Suprapubic skin (tissue), 4 donors: ENCODE data around the gene NCBP2. TPM values are rescaled to one million over a fixed set of nuclear protein-coding genes. Genes with fewer than 3 reads are reported as not detected.

Experiments
- DNase-seq, 2 donors: peaks; one replicate each; pipeline ENCODE4 v3.0.0-alpha.2; 2019; ENCODE audit warnings: low spot score in 2 of 2
- H3K27ac ChIP-seq: fragments of 200-600 bp; sonication (generic); one replicate; pipeline ENCODE4 v1.5.1; 2019
- H3K27me3 ChIP-seq: fragments of 200-600 bp; sonication (generic); one replicate; pipeline ENCODE4 v1.5.1; 2019
- H3K36me3 ChIP-seq: fragments of 200-600 bp; sonication (generic); one replicate; pipeline ENCODE4 v1.5.1; 2019
- H3K4me1 ChIP-seq: fragments of 200-600 bp; sonication (generic); one replicate; pipeline ENCODE4 v1.5.1; 2019
- H3K4me3 ChIP-seq: fragments of 200-600 bp; sonication (generic); one replicate; pipeline ENCODE4 v1.5.1; 2019; ENCODE audit warnings: mild to moderate bottlenecking
- H3K9me3 ChIP-seq: fragments of 200-600 bp; sonication (generic); one replicate; pipeline ENCODE4 v1.5.1; 2019
- CTCF ChIP-seq, 2 donors: fragments of 200-600 bp in 1 of 2; fragments of 450-650 bp in 1 of 2; sonication (generic) in 1 of 2; IDR thresholded peaks; one replicate each; pipeline ENCODE4 v1.5.1; 2016 to 2019; ENCODE audit warnings: antibody characterized with exemption in 2 of 2, mild to moderate bottlenecking in 1 of 2, moderate library complexity in 1 of 2
- EP300 ChIP-seq: sonication (generic); formaldehyde crosslinking; IDR thresholded peaks from one replicate; pipeline ENCODE4 v1.6.1; 2017; ENCODE audit warnings: antibody characterized with exemption
- POLR2A ChIP-seq, 2 donors: fragments of 450-650 bp; IDR thresholded peaks; one replicate each; pipeline ENCODE4 v1.6.1; 2017; ENCODE audit warnings: antibody characterized with exemption in 2 of 2, mild to moderate bottlenecking in 2 of 2, moderate library complexity in 2 of 2
- POLR2AphosphoS5 ChIP-seq, 3 donors: sonication (generic); formaldehyde crosslinking; IDR thresholded peaks; one replicate each; pipeline ENCODE4 v1.6.1; 2017; ENCODE audit warnings: antibody characterized with exemption in 3 of 3
- WGBS: methylation state at CpG from one replicate; pipeline ENCODE4 v1.1.5; 2018; 5-methylcytosine and 5-hydroxymethylcytosine counted together
- total RNA-seq, 4 donors: library from RNA; depleted of rRNA; stranded (reverse); fragments of >200 nt; gene quantifications; one replicate each; pipeline ENCODE4 v1.1.0, GENCODE V29; 2016

Gene NCBP2
- total RNA-seq, 4 donors from 2014 or later, result 27.1 to 33.0 (median 28.3) TPM

- TF ChIP-seq POLR2A (IDR thresholded peaks at IDR 0.05), result no peak
- TF ChIP-seq CTCF (IDR thresholded peaks at IDR 0.05), result peak; percentile 78 to 98
- 28% methylated on average over 30 of the region's 100 CpGs for WGBS
- peak; percentile 69 to 77 for DNase-seq
- Histone ChIP-seq H3K36me3 (peaks cover 8% of the 10 kb centered on the region), H3K9me3 (no peaks in the 10 kb centered on the region), H3K4me1 (peaks cover 15% of the 10 kb centered on the region), H3K27me3 (no peaks in the 10 kb centered on the region), H3K4me3 (peak overlapping the region; percentile 95), H3K27ac (peak overlapping the region; percentile 64)
Measured at GRCh38 chr3:196969660-196970546, 27.6 kb upstream of the NCBP2 start.

GRCh38 chr3:196969134-196969659 lies 26.9 kb upstream of the NCBP2 start:
- TF ChIP-seq EP300, result no peak
- no peak for TF ChIP-seq CTCF (IDR thresholded peaks at IDR 0.05)
- no peak for TF ChIP-seq POLR2AphosphoS5 (IDR thresholded peaks at IDR 0.05)
- TF ChIP-seq POLR2A (IDR thresholded peaks at IDR 0.05), result no peak
- peak in 1 of 2 donors; percentile 60 for DNase-seq
- peaks cover 15% of the 10 kb centered on the region for H3K4me1 ChIP-seq
- WGBS, result 0% methylated on average over 51 of the region's 72 CpGs
- H3K9me3 ChIP-seq, result no peaks in the 10 kb centered on the region
- peaks cover 8% of the 10 kb centered on the region for H3K36me3 ChIP-seq
- no peaks in the 10 kb centered on the region for H3K27me3 ChIP-seq
- peak overlapping the region; percentile 64 for H3K27ac ChIP-seq
- H3K4me3 ChIP-seq, result peak overlapping the region; percentile 95

DNA sequence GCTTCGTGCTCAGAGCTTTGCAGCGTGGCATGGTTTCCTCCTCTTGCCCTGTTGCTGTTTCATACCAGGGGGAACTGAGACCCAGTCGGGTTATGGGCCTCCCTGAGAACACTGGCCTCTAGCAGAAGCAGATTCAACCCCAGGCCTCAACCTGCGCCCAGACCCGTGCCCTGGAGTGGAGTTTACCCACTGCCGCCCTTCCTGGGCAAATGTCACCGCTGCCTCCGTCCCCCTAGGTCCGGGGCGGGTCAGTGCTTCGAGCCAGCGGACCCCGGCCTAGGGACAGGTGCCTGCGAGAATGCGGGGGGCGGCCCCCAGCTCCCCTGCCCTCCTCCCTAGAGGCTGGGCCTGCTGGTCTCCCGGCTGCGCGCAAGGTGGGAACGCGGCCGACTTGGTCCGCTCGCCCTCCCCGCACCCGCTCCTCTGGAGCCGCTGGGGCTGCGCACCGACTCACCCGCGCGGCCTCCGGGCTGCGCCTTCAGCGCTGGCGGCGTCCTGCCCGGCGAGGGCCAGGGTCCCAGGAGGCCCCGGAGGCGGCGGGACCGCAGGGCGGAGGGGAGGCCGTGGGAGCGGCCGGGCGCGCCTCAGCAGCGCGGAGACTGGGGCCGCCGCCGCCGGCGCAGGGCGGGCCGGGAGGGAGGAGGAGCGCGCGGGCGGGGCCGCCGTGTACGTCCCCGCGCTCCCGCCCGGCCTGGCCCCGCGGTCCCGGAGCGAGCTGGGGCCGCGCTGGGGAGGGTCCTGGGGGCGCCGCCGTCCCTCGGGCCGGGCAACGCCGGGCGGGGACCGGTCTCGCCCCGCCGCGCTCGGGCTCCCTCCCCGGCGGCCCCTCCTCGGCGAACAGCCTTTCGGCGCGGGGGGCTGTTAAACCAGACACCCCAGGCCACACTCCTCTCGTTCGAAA lies 26.2 kb upstream of the NCBP2 start, which contains the start of gene PIGZ:
Gene PIGZ (minus strand): TSS at position 601 of the 901 bp plus-strand sequence. CDS start 16,802 bp downstream, outside the sequence.
- TF ChIP-seq POLR2A (IDR thresholded peaks at IDR 0.05) (no peak), POLR2AphosphoS5 (IDR thresholded peaks at IDR 0.05) (no peak), EP300 (no peak), CTCF (IDR thresholded peaks at IDR 0.05) (no peak)
- H3K4me3 ChIP-seq, result peak within 1 kb of the TSS; percentile 95
- WGBS, result 2% methylated on average over 12 of the region's 98 CpGs
- peaks cover 8% of the 10 kb centered on the region for H3K36me3 ChIP-seq
- H3K27me3 ChIP-seq, result no peaks in the 10 kb centered on the region
- peaks cover 15% of the 10 kb centered on the region for H3K4me1 ChIP-seq
- H3K9me3 ChIP-seq, result no peaks in the 10 kb centered on the region
- peak in 1 of 2 donors; percentile 65 for DNase-seq
- H3K27ac ChIP-seq, result peak within 1 kb of the TSS; percentile 64

DNA sequence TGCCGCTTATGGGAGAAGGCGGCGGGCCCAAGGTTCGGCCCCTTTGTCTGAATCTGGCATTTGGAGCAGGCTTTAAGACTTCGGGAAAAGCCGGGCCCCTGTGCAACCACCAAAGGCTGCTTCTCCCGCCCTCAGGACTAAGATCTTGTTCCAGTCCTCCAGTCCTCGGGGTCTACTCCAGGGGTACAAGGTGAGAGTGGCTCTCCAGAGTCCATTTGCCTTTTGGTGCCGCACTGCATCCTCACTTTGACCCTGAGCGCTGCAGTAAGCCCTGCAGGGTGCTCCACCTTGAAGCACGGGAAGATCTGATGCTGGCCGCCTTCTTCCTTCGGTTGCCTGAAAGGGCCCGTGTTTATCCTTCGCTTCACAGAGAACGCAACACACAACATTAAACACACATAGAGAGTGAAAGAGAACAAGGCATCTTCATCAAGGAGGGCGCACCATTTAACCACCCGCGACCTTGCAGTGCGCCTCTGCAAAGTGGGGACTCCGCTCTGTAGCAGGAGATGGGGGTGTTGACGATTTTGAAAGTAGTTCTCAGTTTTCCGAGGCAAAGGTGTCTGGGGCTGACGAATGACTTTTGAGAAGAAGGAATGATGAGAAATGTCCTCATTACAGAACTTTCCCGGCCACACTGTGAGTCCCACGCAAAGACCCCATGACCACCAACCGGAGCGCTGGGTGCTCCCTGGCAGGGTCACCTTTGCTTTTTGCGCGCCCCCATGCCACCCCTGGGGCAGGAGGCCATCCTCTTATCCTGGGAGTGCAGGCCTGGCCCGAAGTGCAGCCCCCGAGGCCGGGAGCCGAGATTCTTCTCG lies 25.3 kb upstream of the NCBP2 start:
- 95% methylated on average over 21 of the region's 35 CpGs for WGBS
- peaks cover 15% of the 10 kb centered on the region for H3K4me1 ChIP-seq
- H3K27me3 ChIP-seq, result no peaks in the 10 kb centered on the region
- peaks cover 8% of the 10 kb centered on the region for H3K36me3 ChIP-seq
- no peaks in the 10 kb centered on the region for H3K9me3 ChIP-seq
- no peak overlapping the region for H3K27ac ChIP-seq
- H3K4me3 ChIP-seq, result peak overlapping the region; percentile 95
- no peak for TF ChIP-seq EP300
- TF ChIP-seq POLR2AphosphoS5 (IDR thresholded peaks at IDR 0.05), result no peak
- no peak for TF ChIP-seq CTCF (IDR thresholded peaks at IDR 0.05)
- no peak for TF ChIP-seq POLR2A (IDR thresholded peaks at IDR 0.05)
- DNase-seq, result peak in 1 of 2 donors; percentile 59
